Colonic mucosa (tissue), 4 donors: ENCODE measurements around the gene PIK3R1. TPM values are rescaled to one million over a fixed set of nuclear protein-coding genes. Genes with fewer than 3 reads are reported as not detected.

Source experiments
- DNase-seq: peaks from one replicate; pipeline ENCODE4 v3.0.0-alpha.2; 2020
- H3K27ac ChIP-seq: fragments of 200-600 bp; one replicate; pipeline ENCODE4 v1.8.0; 2021
- H3K27me3 ChIP-seq: fragments of 200-600 bp; one replicate; pipeline ENCODE4 v1.8.0; 2021
- H3K36me3 ChIP-seq: fragments of 200-600 bp; one replicate; pipeline ENCODE4 v1.8.0; 2021
- H3K4me1 ChIP-seq: fragments of 200-600 bp; one replicate; pipeline ENCODE4 v1.8.0; 2021; ENCODE audit warnings: mild to moderate bottlenecking
- H3K4me3 ChIP-seq: fragments of 200-600 bp; one replicate; pipeline ENCODE4 v1.8.0; 2021
- H3K9ac ChIP-seq, 2 donors: one replicate each; pipeline ENCODE4 v1.7.0; 2013; ENCODE audit warnings: control low read depth in 2 of 2, low read depth in 2 of 2, low read length in 2 of 2
- H3K9me3 ChIP-seq: fragments of 200-600 bp; one replicate; pipeline ENCODE4 v1.8.0; 2021
- CTCF ChIP-seq: fragments of 200-600 bp; IDR thresholded peaks from one replicate; pipeline ENCODE4 v1.8.0; 2022; ENCODE audit warnings: antibody characterized with exemption, mild to moderate bottlenecking
- intact Hi-C: fragments of 100-400 bp; cut with DNase I; formaldehyde crosslinking; loops from one replicate; pipeline ENCODE4 v1.14.1; 2022
- total RNA-seq, 2 donors: library from RNA; stranded (reverse); fragmentation: NEBNext Ultra II Directional in 1 of 2; extraction: Animal tissue kit (Norgen Biotek cat#: 25700) in 1 of 2; gene quantifications; one replicate each; pipeline ENCODE4 v1.2.1, GENCODE V29; 2021
- donor health status: healthy.
- donor health status: DM: no; HTN: no; CAD: no.
- donor health status: DM: no; HTN: no; CAD: no.

The PIK3R1 gene
- total RNA-seq, 2 donors from 2014 or later = 42.9 to 58.1 TPM

- Histone ChIP-seq H3K27ac (no peak overlapping the region), H3K4me1 (peaks cover 12% of the 10 kb centered on the region), H3K9me3 (no peaks in the 10 kb centered on the region), H3K36me3 (no peaks in the 10 kb centered on the region), H3K9ac (no peak overlapping the region), H3K4me3 (no peak overlapping the region), H3K27me3 (no peaks in the 10 kb centered on the region)
- intact Hi-C loops = no loop called here
- DNase-seq = no peak
- no peak for TF ChIP-seq CTCF
These were observed 54.9 kb downstream of the PIK3R1 start for GRCh38 chr5:68270399-68270975.

GRCh38 chr5:68271124-68271523 lies 55.6 kb downstream of the PIK3R1 start:
- Histone ChIP-seq H3K27ac (no peak overlapping the region), H3K4me1 (peaks cover 9% of the 10 kb centered on the region), H3K27me3 (no peaks in the 10 kb centered on the region), H3K9ac (no peak overlapping the region), H3K9me3 (no peaks in the 10 kb centered on the region), H3K4me3 (no peak overlapping the region), H3K36me3 (no peaks in the 10 kb centered on the region)
- intact Hi-C loops = no loop called here
- DNase-seq = no peak
- TF ChIP-seq CTCF = no peak

GRCh38 chr5:68272289-68272688 lies 56.7 kb downstream of the PIK3R1 start:
- H3K4me1 ChIP-seq = peaks cover 3% of the 10 kb centered on the region
- no peak for TF ChIP-seq CTCF
- no peak overlapping the region for H3K9ac ChIP-seq
- no peaks in the 10 kb centered on the region for H3K9me3 ChIP-seq
- intact Hi-C loops = no loop called here
- no peak for DNase-seq
- H3K27ac ChIP-seq = no peak overlapping the region
- H3K27me3 ChIP-seq = no peaks in the 10 kb centered on the region
- no peak overlapping the region for H3K4me3 ChIP-seq
- H3K36me3 ChIP-seq = no peaks in the 10 kb centered on the region

- Histone ChIP-seq H3K27me3 (no peaks in the 10 kb centered on the region), H3K4me1 (no peaks in the 10 kb centered on the region), H3K27ac (peak overlapping the region; percentile 30), H3K9ac (no peak overlapping the region), H3K36me3 (no peaks in the 10 kb centered on the region), H3K9me3 (no peaks in the 10 kb centered on the region), H3K4me3 (no peak overlapping the region)
- intact Hi-C loops = no loop called here
- DNase-seq = no peak
- no peak for TF ChIP-seq CTCF
These were observed 58.3 kb downstream of the PIK3R1 start for GRCh38 chr5:68273717-68274409.

GRCh38 chr5:68274847-68275651 lies 59.5 kb downstream of the PIK3R1 start:
- no peak overlapping the region for H3K4me3 ChIP-seq
- H3K36me3 ChIP-seq = no peaks in the 10 kb centered on the region
- no peak for TF ChIP-seq CTCF
- intact Hi-C loops = no loop called here
- no peak overlapping the region for H3K9ac ChIP-seq
- H3K9me3 ChIP-seq = no peaks in the 10 kb centered on the region
- no peak for DNase-seq
- H3K4me1 ChIP-seq = no peaks in the 10 kb centered on the region
- H3K27me3 ChIP-seq = no peaks in the 10 kb centered on the region
- H3K27ac ChIP-seq = no peak overlapping the region
